K562 (cell line): ENCODE results near the gene LIF. TPM values are rescaled to one million over a fixed set of nuclear protein-coding genes. Genes with fewer than 3 reads are reported as not detected.

Experiments used
- ADNP ChIP-seq: fragments of 200-800 bp; sonication (Bioruptor generic); IDR thresholded peaks from 2 replicates; pipeline ENCODE4 v1.6.1; 2016; ENCODE audit warnings: missing genetic modification characterization, missing compliant biosample characterization
- BRD9 ChIP-seq: fragments of 450-650 bp; IDR thresholded peaks from 2 replicates; pipeline ENCODE4 v1.6.1; 2018; ENCODE audit warnings: low read depth; ENCODE audit not compliant: partially characterized antibody
- CCNT2 ChIP-seq: IDR thresholded peaks from 2 replicates; pipeline ENCODE4 v1.6.1; 2011; ENCODE audit warnings: borderline replicate concordance, low read depth, mild to moderate bottlenecking, moderate library complexity, mixed read lengths, low read length; ENCODE audit not compliant: insufficient read length; ENCODE audit errors: extremely low read depth
- EHMT2 ChIP-seq: fragments of 450-650 bp; IDR thresholded peaks from 2 replicates; pipeline ENCODE4 v1.6.1; 2018; ENCODE audit warnings: antibody characterized with exemption
- FOSL1 ChIP-seq: fragments of 200-800 bp; sonication (Bioruptor generic); conservative IDR thresholded peaks from 2 replicates; pipeline ENCODE4 v1.6.1; 2016; ENCODE audit warnings: missing genetic modification characterization, missing compliant biosample characterization
- GTF3C2 ChIP-seq: IDR thresholded peaks from 3 replicates; pipeline ENCODE4 v1.6.1; 2011; ENCODE audit warnings: borderline replicate concordance, mild to moderate bottlenecking, moderate library complexity; ENCODE audit not compliant: insufficient read length; ENCODE audit errors: extremely low read depth
- HCFC1 ChIP-seq: IDR thresholded peaks from 2 replicates; pipeline ENCODE4 v1.6.1; 2012; ENCODE audit warnings: low read depth, low read length, improper control_type of control experiment
- ID3 ChIP-seq, 2 experiments: fragments of 250-450 bp in 1 of 2; fragments of 450-650 bp in 1 of 2; sonication (Bioruptor Pico) in 1 of 2; IDR thresholded peaks; 2 replicates each; pipeline versions ENCODE4 v1.6.1 to v1.8.0; 2016 to 2021; ENCODE audit warnings: mild to moderate bottlenecking in 2 of 2, moderate library complexity in 2 of 2, missing compliant biosample characterization in 1 of 2, missing genetic modification characterization in 1 of 2
- JUN ChIP-seq, 2 experiments: sonication (generic) in 1 of 2; formaldehyde crosslinking in 1 of 2; IDR thresholded peaks; 2 replicates each; pipeline versions ENCODE4 v1.6.1 to v1.8.0; 2012 to 2022; ENCODE audit warnings: borderline replicate concordance in 2 of 2, mild to moderate bottlenecking in 2 of 2, improper control_type of control experiment in 1 of 2, low read depth in 1 of 2, low read length in 1 of 2, missing genetic modification reagents in 1 of 2
- PHB2 ChIP-seq: fragments of 450-650 bp; IDR thresholded peaks from 2 replicates; pipeline ENCODE4 v1.6.1; 2017; ENCODE audit warnings: low read depth
- SMAD3 ChIP-seq: fragments of 450-650 bp; formaldehyde crosslinking; conservative IDR thresholded peaks from 2 replicates; pipeline ENCODE4 v1.4.0; 2020; ENCODE audit warnings: mild to moderate bottlenecking
- STAG1 ChIP-seq: sonication (generic); formaldehyde crosslinking; IDR thresholded peaks from 2 replicates; pipeline ENCODE4 v1.5.0; 2020; ENCODE audit warnings: missing genetic modification reagents, borderline replicate concordance
- SUPT5H ChIP-seq: fragments of 450-650 bp; IDR thresholded peaks from 2 replicates; pipeline ENCODE4 v1.6.1; 2016
- TAF1 ChIP-seq: IDR thresholded peaks from 2 replicates; pipeline ENCODE4 v1.6.1; 2011; ENCODE audit warnings: mild to moderate bottlenecking, low read length, moderate library complexity; ENCODE audit not compliant: insufficient read depth, control insufficient read depth, severe bottlenecking; ENCODE audit errors: extremely low read depth
- TAF15 ChIP-seq: fragments of 200-400 bp; formaldehyde crosslinking; IDR thresholded peaks from 2 replicates; pipeline ENCODE4 v1.6.1; 2017; ENCODE audit warnings: mild to moderate bottlenecking, low read depth, low read length, moderate library complexity
- THRB ChIP-seq: fragments of 450-650 bp; formaldehyde crosslinking; conservative IDR thresholded peaks from 2 replicates; pipeline ENCODE4 v1.4.0; 2022; ENCODE audit warnings: mild to moderate bottlenecking, missing genetic modification characterization
- ZC3H11A ChIP-seq: IDR thresholded peaks from 2 replicates; pipeline ENCODE4 v1.6.1; 2012; ENCODE audit warnings: low read depth, low read length, improper control_type of control experiment
- ZC3H4 ChIP-seq: sonication (generic); formaldehyde crosslinking; IDR thresholded peaks from 2 replicates; pipeline ENCODE4 v1.9.0; 2021; ENCODE audit warnings: missing genetic modification reagents, borderline replicate concordance
- ZFP36 ChIP-seq: fragments of 150-350 bp; IDR thresholded peaks from 2 replicates; pipeline ENCODE4 v1.6.1; 2018; ENCODE audit warnings: low read length, low read depth; ENCODE audit not compliant: partially characterized antibody
- ZNF12 ChIP-seq: sonication (generic); formaldehyde crosslinking; IDR thresholded peaks from 2 replicates; pipeline ENCODE4 v1.4.0; 2020; ENCODE audit warnings: mild to moderate bottlenecking, missing genetic modification reagents
- ZNF197 ChIP-seq: fragments of 200-800 bp; sonication (Bioruptor generic); IDR thresholded peaks from 2 replicates; pipeline ENCODE4 v1.6.1; 2016; ENCODE audit warnings: low read depth, missing genetic modification characterization, missing compliant biosample characterization
- ZNF384 ChIP-seq: IDR thresholded peaks from 2 replicates; pipeline ENCODE4 v1.6.1; 2012; ENCODE audit warnings: low read depth, low read length, improper control_type of control experiment
- ZNF766 ChIP-seq: fragments of 200-800 bp; sonication (Bioruptor generic); conservative IDR thresholded peaks from 2 replicates; pipeline ENCODE4 v1.6.1; 2016; ENCODE audit warnings: missing genetic modification characterization, missing compliant biosample characterization
- ZNF778 ChIP-seq: fragments of 450-650 bp; formaldehyde crosslinking; IDR thresholded peaks from 2 replicates; pipeline ENCODE4 v1.4.0; 2020; ENCODE audit warnings: mild to moderate bottlenecking, moderate library complexity
- polyA plus RNA-seq, 8 experiments: library from polyadenylated mRNA; depleted of rRNA in 4 of 8; stranded (reverse) in 5 of 8; unstranded in 3 of 8; fragments of >200 nt; fragmentation: Nextera tagmentation in 2 of 8; fragmentation: Illumina TruSeq in 1 of 8; extraction: Ambion mirVana in 2 of 8; extraction: Trizol in 1 of 8; gene quantifications; 2 replicates each; pipeline versions ENCODE4 v1.2.1 to v1.2.3, GENCODE V29; 2011 to 2014; ENCODE audit warnings: inconsistent platforms in 1 of 8, missing spikeins in 1 of 8
- total RNA-seq, 7 experiments: library from RNA; depleted of rRNA in 6 of 7; stranded (reverse); fragments of >200 nt in 6 of 7; fragmentation: Illumina TruSeq in 2 of 7; extraction: Trizol in 2 of 7; gene quantifications; 2 replicates each; pipeline versions ENCODE4 v1.2.1 to v1.2.3, GENCODE V29; 2011 to 2021; ENCODE audit warnings: low replicate concordance in 1 of 7

The LIF gene
- total and polyA plus RNA-seq, 9 of the 15 experiments (the other 6 are each of a cell fraction or from before 2014, with no cell fraction given), result 0.05 to 0.39 (median 0.18) TPM; not detected in 3

- TF ChIP-seq ZNF384 (0 out of 2 replicates have a peak, but pooled peaks have one; percentile 19), SUPT5H (no peak), ZNF197 (CRISPR knock-in tag) (peak; percentile 74; the same call in 1 of the 2 replicates), HCFC1 (no peak), ADNP (tag) (no peak), THRB (CRISPR knock-in tag) (no peak; the same call in 1 of the 2 replicates), GTF3C2 (no peak), ID3 (CRISPR knock-in tag; IDR thresholded peaks at IDR 0.05) (no peak), ID3 (tag; IDR thresholded peaks at IDR 0.05) (peak; percentile 83), TAF1 (peak; percentile 53), STAG1 (CRISPR knock-in tag) (no peak), SMAD3 (CRISPR knock-in tag) (peak; percentile 91), PHB2 (peak; percentile 93), ZC3H4 (no peak), EHMT2 (peak; percentile 52; the same call in 1 of the 2 replicates), FOSL1 (tag) (peak; percentile 72), ZNF778 (CRISPR knock-in tag) (no peak), ZFP36 (no peak), ZNF12 (CRISPR knock-in tag) (no peak), ZC3H11A (no peak), CCNT2 (peak; percentile 96), ZNF766 (CRISPR knock-in tag) (peak; percentile 92), JUN (IDR thresholded peaks at IDR 0.05; ENCODE audit: borderline replicate concordance, low read depth, low read length) (peak; percentile 71), JUN (CRISPR knock-in tag; IDR thresholded peaks at IDR 0.05; ENCODE audit: borderline replicate concordance) (no peak), TAF15 (no peak), BRD9 (no peak)
These were observed 29.8 kb downstream of the LIF start (continued) for GRCh38 chr22:30216710-30217109.
